ENCODE measurements around the gene PRRT3.

Gene PRRT3

GRCh38 chr3:9955611-9956352 lies 3.6 kb upstream of the PRRT3 start:
- no peak overlapping the region for H3K27ac ChIP-seq (ENCODE audit: low read depth, low read length, poor library complexity, severe bottlenecking)

GRCh38 chr3:9955067-9955502 lies 2.9 kb upstream of the PRRT3 start:
- Histone ChIP-seq H3K9me3 (ENCODE audit: low read length) (no peaks in the 10 kb centered on the region), H3K4me3 (ENCODE audit: low read depth, low read length, poor library complexity, severe bottlenecking) (no peak overlapping the region), H3K9ac (ENCODE audit: low read length) (no peak overlapping the region), H3K27ac (ENCODE audit: low read depth, low read length, poor library complexity, severe bottlenecking) (no peak overlapping the region), H3K27me3 (ENCODE audit: insufficient read depth, low read length) (no peaks in the 10 kb centered on the region), H3F3A (ENCODE audit: insufficient read depth, low read length) (no peaks in the 10 kb centered on the region), H3K4me1 (ENCODE audit: insufficient read depth, low read length, severe bottlenecking) (peaks cover 8% of the 10 kb centered on the region), H3K79me2 (ENCODE audit: insufficient read depth, low read length) (no peaks in the 10 kb centered on the region), H3K36me3 (ENCODE audit: insufficient read depth, low read length) (no peaks in the 10 kb centered on the region), H3K9me2 (ENCODE audit: low read depth, low read length) (no peaks in the 10 kb centered on the region), H2AFZ (ENCODE audit: low read length) (no peak overlapping the region), H3K4me2 (ENCODE audit: low read length) (no peak overlapping the region), H4K20me1 (ENCODE audit: insufficient read depth, low read length) (no peaks in the 10 kb centered on the region)
- TF ChIP-seq EZH2 (IDR thresholded peaks at IDR 0.05; ENCODE audit: borderline replicate concordance, low read length) (no peak), CTCF (IDR thresholded peaks at IDR 0.05; ENCODE audit: low read length) (no peak)

More at GRCh38 chr3:9955611-9956352, 3.6 kb upstream of the PRRT3 start:
- Histone ChIP-seq H3K4me2 (ENCODE audit: low read length) (no peak overlapping the region), H3K9me3 (ENCODE audit: low read length) (no peaks in the 10 kb centered on the region), H3K4me1 (ENCODE audit: insufficient read depth, low read length, severe bottlenecking) (peaks cover 8% of the 10 kb centered on the region), H3K4me3 (ENCODE audit: low read depth, low read length, poor library complexity, severe bottlenecking) (no peak overlapping the region), H3K79me2 (ENCODE audit: insufficient read depth, low read length) (no peaks in the 10 kb centered on the region), H2AFZ (ENCODE audit: low read length) (no peak overlapping the region), H3F3A (ENCODE audit: insufficient read depth, low read length) (no peaks in the 10 kb centered on the region), H3K27me3 (ENCODE audit: insufficient read depth, low read length) (no peaks in the 10 kb centered on the region), H3K36me3 (ENCODE audit: insufficient read depth, low read length) (no peaks in the 10 kb centered on the region), H4K20me1 (ENCODE audit: insufficient read depth, low read length) (no peaks in the 10 kb centered on the region), H3K9me2 (ENCODE audit: low read depth, low read length) (no peaks in the 10 kb centered on the region), H3K9ac (ENCODE audit: low read length) (no peak overlapping the region)
- TF ChIP-seq CTCF (IDR thresholded peaks at IDR 0.05; ENCODE audit: low read length) (no peak), EZH2 (IDR thresholded peaks at IDR 0.05; ENCODE audit: borderline replicate concordance, low read length) (no peak)

- Histone ChIP-seq H3K9ac (ENCODE audit: low read length) (peak overlapping the region; percentile 51; the same call in 1 of the 2 replicates), H3K27me3 (ENCODE audit: insufficient read depth, low read length) (no peaks in the 10 kb centered on the region), H3K27ac (ENCODE audit: low read depth, low read length, poor library complexity, severe bottlenecking) (no peak overlapping the region), H3F3A (ENCODE audit: insufficient read depth, low read length) (no peaks in the 10 kb centered on the region), H3K9me2 (ENCODE audit: low read depth, low read length) (no peaks in the 10 kb centered on the region), H3K36me3 (ENCODE audit: insufficient read depth, low read length) (no peaks in the 10 kb centered on the region), H3K9me3 (ENCODE audit: low read length) (no peaks in the 10 kb centered on the region), H2AFZ (ENCODE audit: low read length) (no peak overlapping the region), H3K4me3 (ENCODE audit: low read depth, low read length, poor library complexity, severe bottlenecking) (peak overlapping the region; percentile 63), H3K4me1 (ENCODE audit: insufficient read depth, low read length, severe bottlenecking) (peaks cover 12% of the 10 kb centered on the region), H3K79me2 (ENCODE audit: insufficient read depth, low read length) (no peaks in the 10 kb centered on the region), H4K20me1 (ENCODE audit: insufficient read depth, low read length) (no peaks in the 10 kb centered on the region), H3K4me2 (ENCODE audit: low read length) (peak overlapping the region; percentile 71)
- TF ChIP-seq EZH2 (IDR thresholded peaks at IDR 0.05; ENCODE audit: borderline replicate concordance, low read length) (no peak), CTCF (IDR thresholded peaks at IDR 0.05; ENCODE audit: low read length) (no peak)
Observed at GRCh38 chr3:9951598-9951961, 628 bp downstream of the PRRT3 start.

Measured in OCI-LY1 (cell line).